Left forelimb (tissue), 1 donor: Measurements from ENCODE around the gene TP53TG3F.
"Not testable (repeated sequence)": the region's sequence is repeated elsewhere in the genome, so short reads cannot be mapped to it uniquely, and the experiment has no call there.

Experiments
- DNase-seq: peaks from one replicate; pipeline ENCODE4 v3.0.0-alpha.2; 2018; ENCODE audit warnings: low spot score

The TP53TG3F gene

GRCh38 chr16:33459312-33459711 lies at the start of gene TP53TG3F:
Gene TP53TG3F, plus strand, starts transcription at chr16:33459612. Its CDS starts 68 bp downstream, at chr16:33459680.
- DNase-seq: not testable (repeated sequence)

- not testable (repeated sequence) for DNase-seq
These were observed 32.2 kb downstream of the TP53TG3F start for GRCh38 chr16:33491611-33492010.

- DNase-seq: not testable (repeated sequence)
These were observed 47.8 kb downstream of the TP53TG3F start for GRCh38 chr16:33507231-33507630.

- not testable (repeated sequence) for DNase-seq
These were observed 49.7 kb downstream of the TP53TG3F start for GRCh38 chr16:33509070-33509469.

GRCh38 chr16:33509906-33510305 lies 50.5 kb downstream of the TP53TG3F start:
- DNase-seq: not testable (repeated sequence)
